ENCODE data around the gene PI4KA.

DNA sequence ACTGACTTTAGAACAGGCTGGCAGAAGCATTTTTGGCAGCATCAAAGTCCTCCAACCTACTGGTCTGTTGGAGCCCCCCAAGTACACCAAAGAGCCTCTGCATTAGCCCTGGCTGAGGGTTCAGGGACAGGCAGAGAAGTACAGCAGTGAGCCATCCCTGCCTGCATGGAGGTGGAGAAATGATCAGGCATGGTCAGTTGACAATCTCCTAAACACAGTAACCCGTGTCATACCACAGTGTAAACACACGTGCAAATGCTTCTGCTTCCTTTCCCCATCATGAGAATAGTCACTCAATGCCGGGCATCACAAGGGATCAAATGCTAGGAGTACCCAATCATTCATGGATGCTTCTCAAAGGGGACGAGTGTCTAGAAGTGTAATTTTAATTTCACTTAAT is 76.5 kb downstream of the PI4KA start:
- no peak for TF ChIP-seq POLR2A (IDR thresholded peaks at IDR 0.05)
- TF ChIP-seq CTCF (IDR thresholded peaks at IDR 0.05) = no peak

All from stomach (tissue), 4 donors.